ENCODE results near the gene KNSTRN.

GRCh38 chr15:40415226-40415625 lies 32.7 kb downstream of the KNSTRN start:
- no peak for TF ChIP-seq CTCF (conservative IDR thresholded peaks at IDR 0.05)
- no peak for TF ChIP-seq EZH2 (IDR thresholded peaks at IDR 0.05; ENCODE audit: low read depth)
